HG03571 (cell line): ENCODE data around the gene NR3C1.

Source experiments
- ATAC-seq: cut with Tn5 transposase; IDR thresholded peaks from one replicate; pipeline ENCODE4 v1.9.1; 2021; ENCODE audit not compliant: unreplicated experiment

The NR3C1 gene

GRCh38 chr5:143267186-143267585, 136.3 kb downstream of the NR3C1 start:
- no peak for ATAC-seq

GRCh38 chr5:143265995-143266394, 137.5 kb downstream of the NR3C1 start:
- ATAC-seq = no peak

DNA sequence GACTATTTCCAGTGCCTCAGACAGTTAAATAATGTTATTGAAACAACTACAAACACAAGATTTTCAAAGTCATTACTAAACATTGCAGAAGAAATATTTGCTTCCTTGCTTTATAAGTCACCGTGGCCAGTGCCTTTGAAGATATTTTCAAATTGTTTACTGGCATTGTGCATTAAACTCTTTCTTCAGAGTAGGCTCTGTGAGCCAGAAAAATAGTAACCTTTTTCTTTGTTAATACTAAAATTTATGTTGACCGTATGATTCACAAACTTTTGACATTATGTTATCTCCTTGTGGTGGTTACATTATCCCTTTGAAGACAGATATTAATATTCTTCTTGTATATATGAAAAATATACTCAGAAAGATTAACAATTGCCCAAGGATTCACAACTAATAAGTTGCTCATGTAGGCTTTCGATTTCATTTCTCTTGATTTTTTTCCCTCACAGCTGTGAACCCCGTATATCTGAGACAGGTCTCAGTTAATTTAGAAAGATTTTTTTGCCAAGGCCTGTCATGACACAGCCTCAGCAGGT, 140.1 kb downstream of the NR3C1 start:
- no peak for ATAC-seq

DNA sequence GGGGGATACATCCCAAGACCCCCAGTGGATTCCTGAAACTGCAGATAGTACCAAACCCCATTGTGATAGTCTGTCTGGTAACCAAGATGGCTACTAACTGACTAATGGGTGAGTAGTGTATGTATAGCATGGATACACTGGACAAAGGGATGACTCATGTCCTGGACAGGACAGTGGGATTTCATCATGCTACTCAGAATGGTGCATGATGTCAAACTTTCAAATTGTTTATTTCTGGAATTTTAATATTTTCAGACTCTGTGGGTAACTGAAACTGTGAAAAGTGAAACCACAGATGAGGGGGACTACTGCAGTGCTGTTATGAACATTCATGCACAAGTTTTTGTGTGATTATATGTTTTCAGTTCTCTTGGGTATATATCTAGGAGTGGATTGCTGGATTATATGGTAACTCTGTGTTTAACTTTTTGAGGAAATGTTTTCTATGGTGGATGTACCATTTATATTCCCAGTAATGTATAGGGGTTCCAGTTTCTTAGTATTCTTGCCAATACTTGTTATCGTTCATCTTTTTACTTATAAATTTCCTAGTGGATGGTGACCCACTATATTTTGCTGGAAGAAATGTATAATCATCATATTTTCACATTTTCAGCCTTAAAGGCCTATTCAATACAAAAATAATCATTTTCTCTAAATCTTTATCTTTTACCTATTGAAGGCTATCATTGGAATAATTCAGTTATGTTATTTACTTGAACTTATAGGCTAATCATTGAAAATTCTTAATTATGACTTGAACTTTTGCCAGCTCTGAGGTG, 140.9 kb downstream of the NR3C1 start:
- peak; percentile 83 for ATAC-seq

DNA sequence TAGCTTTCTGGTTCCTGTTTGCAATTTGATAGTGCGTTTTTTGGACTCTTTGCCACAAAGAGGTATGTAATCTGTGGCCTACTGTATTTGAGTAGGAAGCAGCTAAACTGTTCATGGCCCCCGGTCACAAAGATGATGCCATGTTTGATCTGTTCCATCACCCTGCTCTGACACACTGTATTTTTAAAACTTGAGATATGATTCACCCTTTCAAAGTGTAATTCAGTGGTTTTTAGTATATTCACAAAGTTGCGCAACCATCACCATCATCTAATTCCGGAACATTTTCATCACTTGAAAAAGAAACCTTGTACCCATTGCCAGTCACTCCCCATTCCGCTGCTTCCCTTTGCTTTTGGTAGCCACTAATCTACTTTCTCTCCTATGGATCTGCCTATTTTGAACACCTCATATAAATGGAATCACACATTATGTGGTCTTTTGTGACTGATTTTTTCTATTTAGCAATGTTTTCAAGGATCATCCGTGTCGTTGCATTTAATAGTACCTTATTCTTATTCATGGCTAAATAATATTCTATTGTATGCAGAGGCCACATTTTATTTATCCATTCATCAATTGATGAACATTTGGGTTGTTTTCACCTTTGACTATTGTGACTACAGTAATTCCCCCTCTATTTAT, 141.6 kb downstream of the NR3C1 start:
- no peak for ATAC-seq

DNA sequence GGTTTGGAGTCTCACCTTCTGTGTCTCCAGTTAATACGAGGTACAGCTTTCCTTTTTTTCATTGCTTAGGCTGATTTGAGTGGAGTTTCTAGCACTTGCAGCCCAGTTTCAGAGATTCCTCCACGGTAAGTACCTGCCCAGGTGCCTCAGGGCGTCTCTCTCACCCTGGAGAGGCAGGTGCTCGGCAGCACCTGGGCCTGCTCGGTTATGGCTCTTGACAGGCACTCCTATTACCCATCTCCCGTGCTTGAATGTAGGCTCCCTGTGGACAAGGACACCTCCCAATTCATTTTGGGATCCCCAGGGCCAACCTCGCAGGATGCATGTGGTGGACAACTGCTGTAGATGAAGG, 144.3 kb downstream of the NR3C1 start:
- ATAC-seq = no peak

- ATAC-seq = no peak
These were observed 144.8 kb downstream of the NR3C1 start for GRCh38 chr5:143258559-143259253.

GRCh38 chr5:143254819-143255218, 148.7 kb downstream of the NR3C1 start:
- no peak for ATAC-seq

DNA sequence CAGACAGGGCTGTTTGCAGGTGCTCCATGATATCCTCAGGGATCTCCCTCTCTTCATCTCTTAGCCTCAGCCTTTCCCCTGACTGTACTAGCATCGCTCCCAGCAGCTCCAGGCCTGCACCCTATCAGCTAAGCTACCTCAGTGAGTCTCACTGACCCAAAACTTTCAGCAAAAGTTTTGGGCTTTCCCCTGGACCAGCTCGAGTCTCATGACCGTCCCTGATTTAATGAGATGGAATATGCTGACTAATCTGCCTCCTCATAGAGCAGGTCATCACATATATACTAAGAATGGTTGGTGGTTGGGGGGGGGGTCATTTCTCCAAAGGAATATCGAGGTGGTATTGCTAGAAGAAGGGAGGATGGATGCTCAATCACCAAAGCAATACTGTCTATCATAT, 151.5 kb downstream of the NR3C1 start:
- no peak for ATAC-seq

DNA sequence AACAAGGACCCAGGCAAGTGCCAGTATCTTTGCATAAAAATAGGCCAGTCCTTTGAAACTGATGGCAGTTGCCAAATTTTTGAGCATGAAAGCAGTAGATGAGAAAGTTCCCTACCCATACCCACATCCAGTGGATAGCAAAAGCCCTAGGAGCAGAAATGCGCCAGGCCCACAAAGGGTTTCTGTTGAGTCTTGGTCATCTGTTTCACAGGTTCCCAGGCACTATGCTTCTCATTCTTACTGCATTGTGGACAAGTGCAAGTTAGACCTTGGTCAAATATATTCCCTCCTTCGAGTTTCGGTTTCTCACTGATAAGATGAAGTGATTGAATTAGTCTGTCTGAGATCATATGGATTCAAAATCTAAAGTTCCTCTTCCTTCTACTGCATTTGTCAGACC, 152.3 kb downstream of the NR3C1 start:
- ATAC-seq = peak; percentile 76

GRCh38 chr5:143249851-143250250, 153.6 kb downstream of the NR3C1 start:
- no peak for ATAC-seq

GRCh38 chr5:143248822-143249579, 154.5 kb downstream of the NR3C1 start:
- no peak for ATAC-seq

- no peak for ATAC-seq
These were observed 155.1 kb downstream of the NR3C1 start for GRCh38 chr5:143248391-143248790.

GRCh38 chr5:143247134-143247815, 156.2 kb downstream of the NR3C1 start:
- no peak for ATAC-seq

DNA sequence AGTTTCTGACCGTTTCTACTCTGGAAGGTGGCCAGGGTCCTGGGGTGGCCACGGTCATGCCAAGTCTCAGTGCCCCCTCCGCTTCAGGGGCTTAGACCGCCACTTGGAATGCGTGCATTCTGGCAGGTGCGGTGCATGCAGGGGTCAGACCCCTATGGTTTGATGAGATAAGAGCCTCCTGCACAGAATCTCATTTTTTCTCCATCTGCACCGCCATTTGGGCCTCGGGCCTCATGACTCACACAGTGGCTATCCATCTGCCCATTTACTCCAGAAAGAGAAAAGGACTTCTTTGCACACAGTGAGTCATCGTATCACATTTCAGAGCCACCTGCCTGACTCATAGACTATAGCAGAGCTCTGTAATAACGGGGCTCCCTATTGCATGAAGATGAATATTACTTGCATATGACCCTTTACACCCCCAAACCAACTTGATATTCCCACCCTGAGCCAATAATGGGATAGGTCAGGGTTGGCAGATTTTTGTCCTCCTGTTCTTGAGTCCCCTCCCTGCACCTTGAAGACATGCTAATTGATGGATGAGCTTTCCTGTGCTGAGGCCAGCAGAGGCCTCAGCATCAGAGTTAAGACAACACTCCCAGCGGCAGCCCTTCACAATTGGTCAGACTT, 157.4 kb downstream of the NR3C1 start:
- no peak for ATAC-seq

GRCh38 chr5:143244990-143245389, 158.5 kb downstream of the NR3C1 start:
- no peak for ATAC-seq

GRCh38 chr5:143244000-143244736, 159.3 kb downstream of the NR3C1 start:
- no peak for ATAC-seq

DNA sequence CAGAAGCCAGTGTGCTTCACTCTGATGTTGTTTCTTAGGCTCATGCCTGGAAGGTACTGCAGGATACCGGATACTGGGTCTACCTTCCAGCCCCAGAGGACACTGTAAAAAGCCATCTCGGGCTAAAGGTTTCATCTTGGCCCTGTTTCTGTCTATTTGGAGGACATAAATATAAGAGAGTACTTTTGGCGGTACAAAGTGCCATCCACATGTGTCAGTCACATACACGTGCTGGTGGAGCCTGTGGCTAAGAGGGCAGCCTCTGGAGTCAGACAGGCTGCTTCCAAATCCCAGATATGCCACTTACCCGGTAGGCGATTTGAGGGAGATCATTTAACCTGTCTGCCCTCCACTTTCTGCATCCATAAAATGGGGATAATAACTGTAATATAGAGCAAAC, 160.4 kb downstream of the NR3C1 start:
- ATAC-seq = no peak

DNA sequence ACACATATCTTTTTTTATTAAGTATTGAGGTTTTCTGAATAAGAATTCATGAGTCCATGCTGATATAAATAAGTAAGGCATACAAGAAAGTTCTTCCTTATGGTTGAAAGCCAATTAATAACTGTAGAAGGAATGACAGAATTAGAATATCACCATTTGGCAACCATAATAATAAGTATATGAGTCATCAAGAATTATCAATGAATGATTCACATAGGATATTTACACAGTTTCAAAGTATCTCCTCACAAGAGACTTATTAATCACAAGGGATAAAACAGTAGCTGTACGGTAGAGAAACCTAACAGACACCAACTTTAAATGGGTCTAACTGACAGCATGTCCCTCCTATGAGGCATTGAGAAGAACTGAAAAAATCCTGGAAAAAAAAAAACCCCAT, 161.6 kb downstream of the NR3C1 start:
- ATAC-seq = no peak
